ENCODE measurements around the gene SLCO2A1.

DNA sequence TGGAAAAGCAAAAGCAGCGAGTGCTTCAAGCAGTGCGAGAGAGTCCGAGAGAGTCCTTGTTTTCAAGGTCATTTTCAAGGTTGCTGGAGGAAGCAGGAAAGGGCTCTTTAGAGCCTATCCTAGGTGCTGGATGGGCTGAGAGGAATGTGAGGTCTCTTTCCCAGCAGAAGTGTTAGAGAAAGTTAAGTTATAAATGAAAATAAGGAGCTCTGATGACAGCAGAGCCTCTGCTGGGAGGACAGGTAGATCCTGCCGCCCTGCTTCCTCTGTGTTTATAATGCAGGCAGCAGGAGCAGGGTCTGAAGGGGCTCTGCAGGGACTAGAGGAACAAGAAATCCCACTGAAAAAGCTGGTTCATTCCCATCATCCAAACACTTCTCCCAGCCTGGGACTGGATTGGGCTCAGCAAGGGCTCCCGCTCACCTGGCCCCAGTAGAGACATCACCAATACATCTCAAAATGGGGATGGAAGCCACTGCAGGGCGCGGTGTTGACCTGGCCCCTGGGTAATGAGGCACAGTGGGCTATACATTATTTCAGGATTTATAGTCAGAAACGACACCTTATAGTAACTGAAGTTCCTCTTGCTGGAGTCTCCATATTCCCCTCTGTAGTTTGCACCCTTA is 92.6 kb downstream of the SLCO2A1 start:
- TF ChIP-seq, protein P1, sequence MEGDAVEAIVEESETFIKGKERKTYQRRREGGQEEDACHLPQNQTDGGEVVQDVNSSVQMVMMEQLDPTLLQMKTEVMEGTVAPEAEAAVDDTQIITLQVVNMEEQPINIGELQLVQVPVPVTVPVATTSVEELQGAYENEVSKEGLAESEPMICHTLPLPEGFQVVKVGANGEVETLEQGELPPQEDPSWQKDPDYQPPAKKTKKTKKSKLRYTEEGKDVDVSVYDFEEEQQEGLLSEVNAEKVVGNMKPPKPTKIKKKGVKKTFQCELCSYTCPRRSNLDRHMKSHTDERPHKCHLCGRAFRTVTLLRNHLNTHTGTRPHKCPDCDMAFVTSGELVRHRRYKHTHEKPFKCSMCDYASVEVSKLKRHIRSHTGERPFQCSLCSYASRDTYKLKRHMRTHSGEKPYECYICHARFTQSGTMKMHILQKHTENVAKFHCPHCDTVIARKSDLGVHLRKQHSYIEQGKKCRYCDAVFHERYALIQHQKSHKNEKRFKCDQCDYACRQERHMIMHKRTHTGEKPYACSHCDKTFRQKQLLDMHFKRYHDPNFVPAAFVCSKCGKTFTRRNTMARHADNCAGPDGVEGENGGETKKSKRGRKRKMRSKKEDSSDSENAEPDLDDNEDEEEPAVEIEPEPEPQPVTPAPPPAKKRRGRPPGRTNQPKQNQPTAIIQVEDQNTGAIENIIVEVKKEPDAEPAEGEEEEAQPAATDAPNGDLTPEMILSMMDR (IDR thresholded peaks at IDR 0.05 in 4 of 5, conservative IDR thresholded peaks at IDR 0.05 in 1 of 5): no peak
- TF ChIP-seq POLR2A (IDR thresholded peaks at IDR 0.05): no peak
